Muscle of back (tissue), 11 donors: Measurements from ENCODE around the gene KCNIP4. TPM values are rescaled to one million over a fixed set of nuclear protein-coding genes. Genes with fewer than 3 reads are reported as not detected.

Experiments
- DNase-seq, 3 donors: peaks; one replicate each; pipeline versions ENCODE4 v3.0.0 to v3.0.0-alpha.2; 2013
- polyA plus RNA-seq, 10 donors: library from polyadenylated mRNA; unstranded; fragments of 120-200 nt; gene quantifications; one replicate each; pipeline ENCODE4 v1.2.1, GENCODE V29; 2013; ENCODE audit not compliant: insufficient read length in 10 of 10

The KCNIP4 gene
- polyA plus RNA-seq, 10 donors = 1.5 to 3.5 (median 2.9) TPM

DNA sequence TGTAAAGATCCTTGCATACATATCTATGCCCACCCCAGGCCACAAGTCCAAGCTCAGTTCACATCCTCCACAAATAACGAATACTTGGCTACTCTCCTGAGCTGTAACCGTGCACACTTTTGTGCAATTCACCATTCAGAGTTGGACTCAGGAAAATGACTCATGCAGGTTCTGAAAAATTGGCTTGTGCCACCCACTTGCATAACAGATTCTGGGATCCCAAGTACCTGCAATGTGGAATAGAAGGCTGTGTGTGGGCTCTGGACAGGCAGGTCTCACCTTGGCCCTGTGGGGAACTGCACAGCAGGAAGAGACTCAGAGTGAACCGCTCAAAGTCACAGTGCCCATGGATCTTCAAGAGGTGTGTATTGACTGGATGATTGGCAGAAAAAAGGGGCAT lies 745.6 kb downstream of the KCNIP4 start:
- no peak for DNase-seq

DNA sequence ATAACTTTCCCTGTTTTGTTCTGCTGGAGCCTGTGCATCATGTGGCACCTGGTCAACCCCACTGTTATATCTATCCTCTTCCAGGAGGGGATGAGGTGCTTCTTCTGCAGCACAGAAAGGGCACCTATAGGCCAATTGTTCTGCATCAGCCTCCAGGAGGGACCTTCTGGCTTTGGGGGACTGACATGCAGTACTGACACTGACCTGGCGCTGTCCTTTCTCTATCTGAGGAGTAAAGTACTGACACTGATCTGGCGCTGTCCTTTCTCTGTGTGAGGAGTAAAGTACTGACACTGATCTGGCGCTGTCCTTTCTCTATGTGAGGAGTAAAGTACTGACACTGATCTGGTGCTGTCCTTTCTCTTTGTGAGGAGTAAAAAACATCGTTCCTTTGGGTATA lies 749.9 kb downstream of the KCNIP4 start:
- no peak for DNase-seq

GRCh38 chr4:21195682-21196081 lies 752.9 kb downstream of the KCNIP4 start:
- DNase-seq = no peak

DNA sequence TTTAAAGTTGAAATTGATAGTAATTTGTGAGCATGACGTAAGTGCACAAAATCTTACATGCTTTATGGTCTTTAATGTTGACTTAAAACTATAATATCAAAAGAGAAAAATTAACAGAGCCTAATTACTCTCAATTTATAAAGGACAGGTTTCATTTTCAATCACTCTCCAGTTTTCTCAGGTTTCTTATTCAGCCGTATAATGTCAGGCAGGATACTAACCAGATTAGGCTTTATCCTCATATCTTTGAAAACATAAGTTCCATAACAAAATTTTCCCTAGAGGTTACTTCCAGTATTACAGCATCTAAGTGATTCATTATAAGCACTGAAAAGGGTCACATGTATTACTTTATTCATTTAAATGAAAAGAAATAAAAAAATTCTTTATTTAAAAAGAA lies 756.2 kb downstream of the KCNIP4 start:
- no peak for DNase-seq

GRCh38 chr4:21191317-21191716 lies 757.3 kb downstream of the KCNIP4 start:
- no peak for DNase-seq

DNA sequence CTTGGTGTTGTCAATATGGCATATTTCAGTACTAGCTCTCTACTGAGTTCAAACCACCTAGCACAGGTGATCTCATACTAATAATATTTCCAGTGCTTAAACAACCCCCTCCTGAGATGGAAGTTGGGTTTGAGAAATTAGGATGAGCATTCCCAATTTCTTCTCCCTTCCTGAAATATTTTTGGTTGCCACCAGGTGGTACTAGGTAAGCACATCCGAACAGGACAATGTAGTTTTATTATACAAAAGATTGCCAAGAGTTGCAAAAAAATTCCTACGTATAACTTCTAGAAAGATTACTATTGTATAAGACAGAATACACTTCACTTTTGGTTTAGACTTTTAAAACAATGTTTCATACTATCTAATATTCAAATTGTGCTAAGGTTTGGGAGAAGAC lies 763.8 kb downstream of the KCNIP4 start:
- no peak for DNase-seq

GRCh38 chr4:21181716-21182115 lies 766.9 kb downstream of the KCNIP4 start:
- no peak for DNase-seq

DNA sequence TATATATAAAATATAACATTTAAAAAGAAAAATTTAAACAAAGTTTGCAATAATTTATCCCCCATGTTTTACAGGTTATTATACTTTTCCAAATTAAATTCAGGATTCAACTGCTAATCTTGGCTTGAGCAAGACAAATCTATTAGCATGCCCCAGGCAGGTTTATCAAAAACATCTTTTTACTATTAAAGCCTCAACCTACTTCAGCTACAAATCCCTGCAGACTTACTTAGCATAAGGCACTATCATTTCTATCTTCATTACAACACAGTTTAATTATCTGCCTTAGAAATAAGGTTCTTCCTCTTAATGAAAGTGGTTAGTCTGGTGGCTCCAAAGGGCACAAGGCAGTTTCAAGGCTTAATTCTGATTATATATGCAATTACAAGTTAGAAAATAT lies 770.7 kb downstream of the KCNIP4 start:
- no peak for DNase-seq

DNA sequence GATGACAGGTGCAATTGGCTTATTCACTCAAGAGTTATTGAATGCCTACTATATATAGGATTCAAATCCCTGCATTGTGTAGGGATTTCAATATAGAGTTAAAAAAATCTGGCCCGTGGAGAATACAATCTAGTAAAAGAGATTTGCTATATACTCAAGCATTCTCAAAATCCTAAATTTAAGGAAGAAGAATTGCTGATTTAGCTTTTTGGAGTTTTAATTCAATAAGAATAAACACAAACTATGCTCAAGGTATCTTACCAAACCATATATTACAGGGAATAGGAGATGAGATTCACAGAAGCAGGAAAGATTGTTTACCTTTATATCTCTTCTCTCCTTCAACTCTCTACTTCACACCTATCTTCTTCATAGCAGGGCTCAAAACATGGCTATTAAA lies 771.5 kb downstream of the KCNIP4 start:
- DNase-seq = no peak

- DNase-seq = no peak
Measured at GRCh38 chr4:21167711-21168110, 780.9 kb downstream of the KCNIP4 start.

GRCh38 chr4:21155367-21155766 lies 793.2 kb downstream of the KCNIP4 start:
- no peak for DNase-seq

DNA sequence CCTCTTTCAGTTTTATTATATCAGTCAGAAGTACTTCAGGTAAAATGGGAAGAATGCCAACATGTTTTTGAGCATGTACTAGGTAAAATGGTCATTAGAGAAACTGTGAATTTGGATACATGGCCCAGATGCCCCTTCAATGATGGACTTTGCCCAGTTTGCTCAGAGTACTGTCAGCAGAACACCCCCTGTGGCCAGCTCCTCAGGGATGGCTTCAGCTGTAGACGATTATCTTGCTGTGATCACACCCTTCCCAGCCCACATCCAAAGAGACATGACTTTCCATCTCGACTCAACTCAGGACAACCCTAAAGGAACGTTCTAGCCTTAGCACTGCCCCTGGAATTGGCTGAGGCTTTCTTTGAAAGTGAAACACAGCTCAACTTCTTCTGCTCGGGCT lies 809.2 kb downstream of the KCNIP4 start:
- DNase-seq = no peak

- DNase-seq = no peak
Measured at GRCh38 chr4:21136051-21136630, 812.4 kb downstream of the KCNIP4 start.

GRCh38 chr4:21134994-21135393 lies 813.6 kb downstream of the KCNIP4 start:
- peak; percentile 3 to 22 (median 5) for DNase-seq

GRCh38 chr4:21130606-21131005 lies 818.0 kb downstream of the KCNIP4 start:
- no peak for DNase-seq

DNA sequence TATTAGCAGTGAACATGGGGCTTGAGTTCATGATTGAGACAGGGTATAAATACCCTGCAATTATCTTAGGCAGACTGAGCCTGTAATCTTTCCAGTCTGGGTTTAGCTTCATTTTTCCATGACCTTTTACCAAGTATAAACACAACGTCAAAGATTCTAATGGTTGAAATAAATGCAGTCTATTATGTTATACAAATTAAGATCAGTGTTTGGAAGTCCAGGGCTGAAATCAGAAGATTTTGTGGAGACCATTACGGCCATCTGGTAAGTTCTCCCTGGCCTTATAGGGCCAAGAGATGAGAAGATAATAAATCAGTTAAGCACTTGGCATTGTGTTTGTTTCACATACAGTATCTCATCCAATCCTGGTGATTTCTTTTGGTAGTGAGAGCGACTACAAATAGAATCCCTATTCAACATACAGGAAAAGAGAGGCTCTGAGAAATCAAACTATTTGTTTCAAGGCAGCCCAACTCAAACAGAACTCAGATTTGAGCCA lies 822.5 kb downstream of the KCNIP4 start:
- DNase-seq = no peak

GRCh38 chr4:21118301-21118700 lies 830.3 kb downstream of the KCNIP4 start:
- no peak for DNase-seq

DNA sequence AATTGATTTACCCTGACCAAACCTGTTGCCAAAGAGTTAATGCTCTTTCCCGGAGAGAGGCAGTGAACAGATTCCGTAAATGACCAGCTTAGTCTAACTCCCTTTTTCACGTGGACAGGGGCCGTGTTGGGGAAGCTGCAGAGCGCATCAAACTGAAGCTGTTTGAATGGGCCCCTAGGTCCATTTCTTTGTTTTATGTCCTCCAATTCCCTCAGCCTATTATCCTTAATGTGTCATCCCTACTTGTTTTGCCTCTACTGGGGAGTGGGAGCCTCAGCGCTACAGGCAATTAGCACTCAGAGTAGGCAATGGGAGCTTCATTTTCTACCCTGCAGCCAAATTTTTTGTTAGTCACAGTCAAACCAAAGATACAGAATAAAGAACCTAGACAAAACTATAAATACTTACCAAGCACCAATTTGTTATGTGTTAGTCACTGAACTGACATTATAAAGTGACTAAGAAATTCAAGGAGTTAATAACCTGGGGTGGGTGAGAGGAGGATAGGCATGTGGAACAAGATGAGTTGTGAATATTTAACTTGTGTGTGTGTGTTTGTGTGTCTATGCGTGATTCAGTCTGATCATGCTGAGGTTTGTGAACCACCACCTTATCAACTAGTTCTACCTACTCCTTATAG lies 830.9 kb downstream of the KCNIP4 start:
- DNase-seq = no peak

DNA sequence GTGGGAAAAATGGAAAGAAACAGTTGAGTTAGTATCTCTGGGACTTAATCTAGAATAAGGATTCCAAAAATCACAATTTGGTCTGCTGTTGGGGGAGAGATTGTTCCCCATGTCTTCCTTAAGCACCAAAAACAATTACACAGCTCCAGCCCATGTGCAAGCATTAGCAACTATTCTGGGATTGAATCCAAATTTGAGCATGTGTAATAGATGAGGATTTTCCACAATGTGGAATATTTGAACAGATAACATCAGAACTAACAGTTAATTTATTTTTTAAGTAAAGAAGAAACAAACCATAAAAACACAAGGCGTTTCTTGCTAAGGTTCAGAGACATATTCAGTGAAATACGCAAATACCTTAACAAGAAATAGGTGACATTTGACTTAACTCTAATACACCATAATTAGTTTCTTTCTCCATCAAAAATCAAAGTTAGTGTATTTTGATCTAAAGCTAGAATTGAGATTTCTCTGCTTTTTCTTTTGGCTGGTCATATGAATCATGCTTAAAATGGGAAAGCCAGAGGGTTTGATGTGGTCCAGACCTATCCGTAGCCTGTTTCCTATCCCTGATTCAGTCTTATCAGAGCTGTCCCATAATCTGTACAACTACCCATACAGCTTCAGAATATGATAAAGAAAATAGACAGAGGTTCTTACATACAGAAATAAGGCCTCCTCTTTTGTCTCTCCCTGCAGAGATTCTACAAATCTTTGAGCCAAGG lies 834.9 kb downstream of the KCNIP4 start:
- DNase-seq = peak; percentile 30 to 52 (median 38)

DNA sequence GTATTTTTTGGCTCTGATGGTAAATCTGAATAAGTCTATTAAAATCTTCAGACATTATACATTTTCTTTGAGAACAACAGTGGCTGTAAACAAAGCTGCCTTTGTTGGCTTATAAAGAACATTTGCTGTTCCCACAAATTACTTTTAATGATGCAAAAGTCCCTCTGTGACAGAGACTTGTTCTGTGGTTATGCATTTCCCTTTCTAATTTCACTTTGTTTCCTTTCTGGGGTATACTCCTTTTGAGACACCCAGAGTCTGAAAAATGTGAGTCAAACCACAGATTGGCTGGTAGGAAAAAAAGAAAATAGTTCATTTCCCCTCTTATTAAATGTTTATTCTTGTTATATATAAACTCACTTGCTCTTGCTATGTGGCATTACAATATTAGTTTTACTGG lies 845.9 kb downstream of the KCNIP4 start:
- DNase-seq = no peak

GRCh38 chr4:21097865-21098264 lies 850.7 kb downstream of the KCNIP4 start:
- no peak for DNase-seq

DNA sequence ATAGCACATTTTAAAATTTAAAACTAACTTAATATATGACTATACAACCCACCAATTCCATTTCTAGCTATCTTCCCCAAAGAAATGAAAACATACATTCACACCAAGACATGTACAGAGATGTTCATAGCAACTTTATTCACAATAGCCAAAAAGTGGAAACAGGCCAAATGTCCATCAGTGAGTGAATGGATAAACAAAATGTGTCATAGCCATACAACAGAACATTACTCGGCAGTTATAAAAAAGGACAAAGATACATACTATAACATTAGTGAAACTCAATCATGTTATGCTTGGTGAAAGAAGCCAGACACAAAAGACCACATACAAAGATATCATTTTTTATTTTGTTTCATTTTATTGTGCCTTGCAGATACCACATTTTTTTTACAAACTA lies 851.5 kb downstream of the KCNIP4 start:
- no peak for DNase-seq

GRCh38 chr4:21092531-21092930 lies 856.0 kb downstream of the KCNIP4 start:
- no peak for DNase-seq
